GM12878 (cell line): Measurements from ENCODE around the gene TLR10. TPM values are rescaled to one million over a fixed set of nuclear protein-coding genes. Genes with fewer than 3 reads are reported as not detected.

Experiments used
- ATF2 ChIP-seq: IDR thresholded peaks from 2 replicates; pipeline ENCODE4 v1.6.1; 2012; ENCODE audit warnings: low read length, inconsistent platforms
- CREM ChIP-seq: IDR thresholded peaks from 2 replicates; pipeline ENCODE4 v1.6.1; 2014; ENCODE audit warnings: antibody characterized with exemption, low read depth
- E2F8 ChIP-seq: fragments of 450-650 bp; IDR thresholded peaks from 2 replicates; pipeline ENCODE4 v1.6.1; 2018; ENCODE audit warnings: mild to moderate bottlenecking, low read depth, moderate library complexity; ENCODE audit not compliant: partially characterized antibody
- IKZF1 ChIP-seq: fragments of 450-650 bp; conservative IDR thresholded peaks from 2 replicates; pipeline ENCODE4 v1.6.1; 2017; ENCODE audit warnings: antibody characterized with exemption, mild to moderate bottlenecking
- IRF4 ChIP-seq: IDR thresholded peaks from 2 replicates; pipeline ENCODE4 v1.6.1; 2011; ENCODE audit warnings: low read depth, low read length
- JUNB ChIP-seq: IDR thresholded peaks from 2 replicates; pipeline ENCODE4 v1.6.1; 2016; ENCODE audit warnings: antibody characterized with exemption, mild to moderate bottlenecking
- KLF5 ChIP-seq: fragments of 450-650 bp; IDR thresholded peaks from 2 replicates; pipeline ENCODE4 v1.6.1; 2014; ENCODE audit warnings: mild to moderate bottlenecking; ENCODE audit not compliant: partially characterized antibody
- MYC ChIP-seq: IDR thresholded peaks from 2 replicates; pipeline ENCODE4 v1.6.1; 2011; ENCODE audit warnings: mild to moderate bottlenecking, low read length, moderate library complexity, inconsistent platforms; ENCODE audit not compliant: insufficient read depth, insufficient replicate concordance, insufficient read length, severe bottlenecking
- POLR2AphosphoS2 ChIP-seq: IDR thresholded peaks from 2 replicates; pipeline ENCODE4 v1.6.1; 2011; ENCODE audit warnings: low read depth, mild to moderate bottlenecking, low read length, improper control_type of control experiment, moderate library complexity
- POLR2AphosphoS5 ChIP-seq: IDR thresholded peaks from 2 replicates; pipeline ENCODE4 v1.6.1; 2011; ENCODE audit warnings: mild to moderate bottlenecking, low read length, inconsistent platforms
- RAD51 ChIP-seq: fragments of 450-650 bp; IDR thresholded peaks from 2 replicates; pipeline ENCODE4 v1.6.1; 2016; ENCODE audit warnings: moderate library complexity, mild to moderate bottlenecking, inconsistent platforms
- RUNX3 ChIP-seq: IDR thresholded peaks from 2 replicates; pipeline ENCODE4 v1.6.1; 2012; ENCODE audit warnings: low read length, inconsistent platforms
- TCF12 ChIP-seq: IDR thresholded peaks from 2 replicates; pipeline ENCODE4 v1.6.1; 2011; ENCODE audit warnings: low read depth, mild to moderate bottlenecking, low read length
- WRNIP1 ChIP-seq: IDR thresholded peaks from 2 replicates; pipeline ENCODE4 v1.6.1; 2011; ENCODE audit warnings: low read depth, low read length, improper control_type of control experiment, borderline replicate concordance
- YY1 ChIP-seq: IDR thresholded peaks from 2 replicates; pipeline ENCODE4 v1.6.1; 2011; ENCODE audit warnings: low read depth, mild to moderate bottlenecking, low read length
- ZBTB4 ChIP-seq: fragments of 450-650 bp; formaldehyde crosslinking; IDR thresholded peaks from 2 replicates; pipeline ENCODE4 v1.4.0; 2022; ENCODE audit warnings: mild to moderate bottlenecking, moderate library complexity
- ZNF592 ChIP-seq: fragments of 450-650 bp; IDR thresholded peaks from 2 replicates; pipeline ENCODE4 v1.6.1; 2017; ENCODE audit warnings: mild to moderate bottlenecking, moderate library complexity
- polyA plus RNA-seq, 11 experiments: library from polyadenylated mRNA; depleted of rRNA in 4 of 11; unstranded in 6 of 11; stranded (reverse) in 5 of 11; fragments of >200 nt; fragmentation: Nextera tagmentation in 4 of 11; fragmentation: Illumina TruSeq in 1 of 11; extraction: Ambion mirVana in 4 of 11; extraction: Trizol in 1 of 11; gene quantifications; 1 replicate in 1 of 11; 2 replicates in 10 of 11; pipeline versions ENCODE4 v1.2.1 to v1.2.3, GENCODE V29; 2011 to 2016; ENCODE audit warnings: inconsistent platforms in 2 of 11, missing spikeins in 2 of 11, low read depth in 1 of 11
- total RNA-seq, 4 experiments: library from RNA; depleted of rRNA in 3 of 4; stranded (reverse); fragments of >200 nt in 3 of 4; fragmentation: Illumina TruSeq in 1 of 4; extraction: Trizol in 1 of 4; gene quantifications; 2 replicates each; pipeline versions ENCODE4 v1.2.1 to v1.2.3, GENCODE V29; 2013 to 2021

The TLR10 gene
- total and polyA plus RNA-seq, 10 of the 15 experiments (the other 5 are each of a cell fraction or from before 2014, with no cell fraction given): 31.5 to 149 (median 64.9) TPM

GRCh38 chr4:38781854-38782261, 932 bp downstream of the TLR10 start (continued):
- TF ChIP-seq KLF5: no peak
- TF ChIP-seq POLR2AphosphoS2: 0 out of 2 replicates have a peak, but pooled peaks have one; percentile 19
- TF ChIP-seq ATF2: 0 out of 2 replicates have a peak, but pooled peaks have one; percentile 26
- TF ChIP-seq MYC: no peak
- 0 out of 2 replicates have a peak, but pooled peaks have one; percentile 44 for TF ChIP-seq WRNIP1
- no peak for TF ChIP-seq CREM
- TF ChIP-seq IKZF1: 0 out of 2 replicates have a peak, but pooled peaks have one; percentile 7
- TF ChIP-seq ZNF592: peak; percentile 90
- TF ChIP-seq YY1: peak; percentile 94
- TF ChIP-seq JUNB: peak; percentile 21; the same call in 1 of the 2 replicates
- TF ChIP-seq IRF4: 0 out of 2 replicates have a peak, but pooled peaks have one; percentile 24
- peak; percentile 31; the same call in 1 of the 2 replicates for TF ChIP-seq RAD51
- no peak for TF ChIP-seq ZBTB4
- TF ChIP-seq E2F8: no peak
- peak; percentile 50 for TF ChIP-seq RUNX3
- TF ChIP-seq POLR2AphosphoS5: peak; percentile 64
- TF ChIP-seq TCF12: 0 out of 2 replicates have a peak, but pooled peaks have one; percentile 45
